ENCODE results near the gene SERINC4.
"Not testable (repeated sequence)": the region's sequence is repeated elsewhere in the genome, so short reads cannot be mapped to it uniquely, and the experiment has no call there.

Gene SERINC4

DNA sequence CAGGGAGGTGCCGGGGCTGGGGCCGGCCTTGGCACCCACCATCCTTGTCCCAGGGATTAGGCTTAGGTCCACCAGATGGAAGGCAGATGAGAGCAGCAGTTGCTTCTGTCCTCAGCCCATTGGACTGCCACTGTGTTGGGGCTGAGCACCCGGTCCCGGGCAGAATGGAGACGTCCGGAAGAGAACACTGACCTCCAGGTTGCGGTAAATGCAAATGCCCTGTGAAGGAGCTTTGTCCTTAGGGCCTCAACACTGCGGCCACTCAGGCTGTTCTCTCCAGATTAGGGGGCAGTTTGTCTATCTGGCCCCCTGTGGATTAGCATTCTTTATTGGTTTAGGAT, at the start of gene SERINC4:
Gene SERINC4 (minus strand): TSS at position 276 of the 341 bp plus-strand sequence. CDS start 234 bp downstream, at position 42.
- DNase-seq (ENCODE audit: low spot score): no peak

DNA sequence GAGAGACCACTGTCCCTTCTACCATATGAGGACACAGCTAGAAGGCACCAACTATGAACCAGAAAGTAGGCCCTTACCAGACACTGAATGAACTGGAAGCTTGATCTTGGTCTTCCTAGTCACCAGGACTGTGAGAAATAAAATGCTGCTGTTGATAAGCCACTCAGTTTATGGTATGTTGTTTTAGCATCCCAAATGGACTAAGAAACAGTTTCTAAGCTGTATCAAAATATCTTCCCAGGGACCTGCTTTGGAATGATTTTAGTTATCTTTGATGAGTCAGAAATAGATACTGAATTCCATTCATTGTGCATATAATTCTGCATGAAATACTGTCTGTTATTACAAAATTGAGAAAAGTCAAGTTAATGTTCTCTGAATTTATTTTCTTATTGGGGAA, 45.4 kb upstream of the SERINC4 start:
- no peak for DNase-seq (ENCODE audit: low spot score)

DNA sequence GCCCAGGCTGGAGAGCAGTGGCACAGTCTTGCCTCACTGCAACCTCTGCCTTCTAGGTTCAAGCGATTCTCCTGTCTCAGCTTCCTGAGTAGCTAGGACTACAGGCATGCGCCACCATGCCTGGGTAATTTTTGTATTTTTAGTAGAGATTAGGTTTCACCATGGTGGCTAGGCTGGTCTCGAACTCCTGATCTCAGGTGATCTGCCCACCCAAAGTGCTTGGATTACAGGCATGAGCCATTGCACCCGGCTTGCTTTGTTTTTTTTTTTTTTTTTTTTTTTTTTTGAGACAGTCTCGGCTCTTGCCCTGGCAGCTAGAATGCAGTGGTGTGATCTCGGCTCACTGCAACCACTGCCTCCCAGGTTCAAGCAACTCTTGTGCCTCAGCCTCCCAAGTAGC, 32.5 kb upstream of the SERINC4 start:
- not testable (repeated sequence) for DNase-seq (ENCODE audit: low spot score)

DNA sequence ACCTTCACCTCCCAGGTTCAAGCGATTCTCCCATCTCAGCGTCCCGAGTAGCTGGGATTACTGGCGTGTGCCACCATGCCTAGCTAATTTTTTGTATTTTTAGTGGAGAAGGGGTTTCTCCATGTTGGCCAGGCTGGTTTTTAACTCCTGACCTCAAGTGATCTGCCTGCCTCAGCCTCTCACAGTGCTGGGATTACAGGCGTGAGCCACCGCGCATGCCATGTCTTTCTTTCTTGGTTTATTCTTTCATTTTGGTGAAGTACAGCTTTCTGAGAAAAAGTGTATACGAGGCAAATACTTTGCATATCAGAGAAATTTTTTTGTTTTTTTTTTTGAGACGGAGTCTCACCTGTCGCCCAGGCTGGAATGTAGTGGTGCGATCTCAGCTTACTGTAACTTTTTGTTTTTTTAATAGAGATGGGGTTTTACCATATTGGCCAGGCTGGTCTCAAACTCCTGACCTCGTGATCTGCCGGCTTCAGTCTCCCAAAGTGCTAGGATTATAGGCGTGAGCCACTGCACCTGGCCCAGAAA, 31.6 kb upstream of the SERINC4 start:
- not testable (repeated sequence) for DNase-seq (ENCODE audit: low spot score)

DNA sequence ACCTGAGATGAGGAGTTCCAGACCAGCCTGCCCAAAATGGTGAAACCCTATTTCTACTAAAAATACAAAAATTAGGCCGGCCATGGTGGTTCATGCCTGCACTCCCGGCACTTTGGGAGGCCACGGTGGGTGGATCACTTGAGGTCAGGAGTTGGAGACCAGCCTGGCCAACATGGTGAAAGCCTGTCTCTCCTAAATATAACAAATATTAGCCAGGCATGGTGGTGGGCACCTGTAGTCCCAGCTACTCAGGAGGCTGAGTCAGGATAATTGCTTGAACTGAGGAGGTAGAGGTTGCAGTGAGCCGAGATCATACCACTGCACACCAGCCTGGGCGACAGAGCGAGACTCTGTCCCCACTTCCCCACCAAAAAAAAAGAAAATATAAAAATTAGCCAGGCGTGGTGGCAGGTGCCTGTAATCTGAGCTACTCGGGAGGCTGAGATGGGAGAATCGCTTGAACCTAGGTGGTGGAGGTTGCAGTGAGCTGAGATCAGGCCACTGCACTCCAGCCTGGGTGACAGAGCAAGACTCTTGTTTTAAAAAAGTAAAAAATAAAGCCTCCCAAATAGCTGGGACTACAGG, 30.8 kb upstream of the SERINC4 start:
- DNase-seq (ENCODE audit: low spot score): not testable (repeated sequence)

DNA sequence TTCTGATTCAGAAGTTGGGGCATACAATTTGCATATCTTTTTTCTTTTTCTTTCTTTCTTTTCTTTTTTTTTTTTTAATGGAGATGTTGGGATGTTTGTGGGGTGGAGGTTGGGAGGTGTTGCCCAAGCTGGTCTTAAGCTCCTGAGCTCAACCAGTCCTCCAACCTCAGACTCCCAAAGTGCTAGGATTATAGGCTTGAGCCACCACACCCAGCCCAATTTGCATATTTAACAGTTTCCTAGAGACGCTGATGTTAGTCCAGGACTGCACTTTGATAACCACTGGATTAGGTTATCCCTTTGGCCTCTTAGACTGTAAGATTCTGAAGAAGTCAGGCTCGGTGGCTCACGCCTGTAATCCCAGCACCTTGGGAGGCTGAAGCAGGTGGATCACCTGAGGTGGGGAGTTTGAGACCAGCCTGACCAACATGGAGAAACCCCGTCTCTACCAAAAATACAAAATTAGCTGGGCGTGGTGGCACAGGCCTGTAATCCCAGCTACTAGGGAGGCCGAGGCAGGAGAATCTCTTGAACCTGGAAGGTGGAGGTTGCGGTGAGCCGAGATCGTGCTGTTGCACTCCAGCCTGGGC, 30.0 kb upstream of the SERINC4 start:
- DNase-seq (ENCODE audit: low spot score): not testable (repeated sequence)

DNA sequence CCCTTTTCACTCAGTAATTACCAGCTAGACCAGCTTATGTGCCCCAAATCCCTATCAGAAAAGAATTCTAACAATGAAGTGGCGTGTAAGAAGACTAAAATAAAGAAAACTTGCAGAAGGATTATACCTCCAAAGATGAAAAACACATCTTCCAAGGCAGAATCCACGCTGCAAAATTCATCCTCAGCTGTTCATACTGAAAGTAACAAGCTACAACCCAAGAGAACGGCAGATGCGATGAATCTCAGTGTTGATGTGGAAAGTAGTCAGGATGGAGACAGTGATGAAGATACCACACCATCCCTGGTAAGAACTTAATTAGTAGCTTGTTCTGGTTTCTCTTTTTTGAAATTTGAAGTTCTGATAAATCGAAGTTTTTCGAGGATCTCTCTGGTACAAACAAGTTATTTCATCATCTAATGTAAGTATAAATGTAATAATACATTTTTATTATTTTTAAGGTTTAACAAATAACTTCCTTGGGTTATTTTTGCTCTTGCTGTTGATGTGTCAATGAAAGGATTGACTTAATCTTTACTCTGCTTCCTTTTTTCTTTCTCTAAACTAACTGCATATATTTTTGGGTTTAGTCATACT, 28.1 kb upstream of the SERINC4 start:
- peak; percentile 6 for DNase-seq (ENCODE audit: low spot score)

DNA sequence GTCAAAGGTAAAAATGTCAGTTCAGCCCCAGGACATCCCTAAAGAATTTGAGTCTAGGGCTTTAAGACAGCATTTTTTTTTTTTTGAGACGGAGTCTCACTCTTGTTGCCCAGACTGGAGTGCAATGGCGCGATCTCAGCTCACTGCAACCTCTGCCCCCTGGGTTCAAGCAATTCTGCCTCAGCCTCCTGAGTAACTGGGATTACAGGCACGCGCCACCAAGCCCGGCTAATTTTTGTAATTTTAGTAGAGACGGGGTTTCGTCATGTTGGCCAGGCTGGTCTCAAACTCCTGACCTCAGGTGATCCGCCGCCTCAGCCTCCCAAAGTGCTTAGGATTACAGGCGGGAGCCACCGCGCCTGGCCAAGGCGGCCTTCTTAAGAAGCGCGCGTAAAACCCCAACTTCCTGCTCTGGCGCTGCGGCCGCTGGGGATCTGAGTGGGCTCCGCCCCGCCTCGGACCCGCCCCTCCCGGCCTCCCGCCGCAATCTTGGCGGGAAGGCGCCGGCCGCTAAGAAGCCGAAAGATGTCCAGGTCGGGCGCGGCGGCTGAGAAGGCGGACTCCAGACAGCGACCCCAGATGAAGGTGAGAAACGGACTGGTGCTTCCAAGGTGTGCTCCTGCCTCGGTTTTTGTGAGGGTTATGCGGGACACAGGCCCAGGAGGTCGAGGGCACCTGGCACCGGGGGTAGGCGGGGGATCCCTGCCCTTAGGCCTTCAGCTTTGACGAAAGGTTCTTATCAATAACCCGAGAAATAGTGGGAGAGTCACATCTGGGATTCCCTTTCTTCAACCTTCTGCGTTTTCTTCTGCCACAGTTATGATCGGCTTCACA, 26.7 kb upstream of the SERINC4 start, which contains the start of gene WDR76:
Gene WDR76 (plus strand): TSS at position 495 of the 834 bp plus-strand sequence. CDS start 31 bp downstream, at position 526.
- DNase-seq (ENCODE audit: low spot score): peak; percentile 62

DNA sequence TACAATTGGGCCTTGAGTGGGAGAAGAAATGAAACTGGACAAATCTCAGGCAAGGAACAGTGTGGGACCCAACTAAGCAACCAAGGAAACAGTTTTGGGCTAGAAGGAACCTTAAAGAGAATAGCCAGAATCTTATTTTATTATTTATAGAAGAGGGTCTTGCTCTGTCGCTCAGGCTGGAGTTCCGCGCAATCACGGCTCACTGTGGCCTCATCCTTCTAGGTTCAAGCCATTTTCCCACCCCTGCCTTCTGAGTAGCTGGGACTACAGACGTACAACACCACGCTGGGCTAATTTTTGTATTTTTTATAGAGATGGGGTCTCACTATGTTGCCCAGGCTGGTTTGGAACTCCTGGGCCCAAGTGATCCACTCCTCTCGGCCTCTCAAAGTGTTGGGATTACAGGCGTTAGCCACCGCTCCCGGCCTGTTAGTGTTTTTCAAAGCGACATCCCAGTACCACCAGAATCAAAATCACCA, 26.0 kb upstream of the SERINC4 start:
- no peak for DNase-seq (ENCODE audit: low spot score)

DNA sequence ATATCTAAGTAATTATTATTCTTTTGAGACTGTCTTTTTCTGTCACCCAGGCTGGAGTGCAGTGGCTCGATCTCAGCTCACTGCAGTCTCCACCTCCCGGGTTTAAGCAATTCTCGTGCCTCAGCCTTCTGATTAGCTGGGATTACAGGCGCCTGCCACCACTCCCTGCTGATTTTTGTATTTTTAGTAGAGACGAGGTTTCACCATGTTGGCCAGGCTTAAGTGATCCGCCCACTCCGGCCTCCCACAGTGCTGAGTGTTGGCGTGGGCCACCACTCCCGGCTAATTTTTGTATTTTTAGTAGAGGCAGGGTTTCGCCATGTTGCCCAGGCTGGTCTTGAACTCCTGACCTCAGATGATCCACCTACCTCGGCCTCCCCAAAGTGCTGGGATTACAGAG, 25.3 kb upstream of the SERINC4 start:
- DNase-seq (ENCODE audit: low spot score): not testable (repeated sequence)

DNA sequence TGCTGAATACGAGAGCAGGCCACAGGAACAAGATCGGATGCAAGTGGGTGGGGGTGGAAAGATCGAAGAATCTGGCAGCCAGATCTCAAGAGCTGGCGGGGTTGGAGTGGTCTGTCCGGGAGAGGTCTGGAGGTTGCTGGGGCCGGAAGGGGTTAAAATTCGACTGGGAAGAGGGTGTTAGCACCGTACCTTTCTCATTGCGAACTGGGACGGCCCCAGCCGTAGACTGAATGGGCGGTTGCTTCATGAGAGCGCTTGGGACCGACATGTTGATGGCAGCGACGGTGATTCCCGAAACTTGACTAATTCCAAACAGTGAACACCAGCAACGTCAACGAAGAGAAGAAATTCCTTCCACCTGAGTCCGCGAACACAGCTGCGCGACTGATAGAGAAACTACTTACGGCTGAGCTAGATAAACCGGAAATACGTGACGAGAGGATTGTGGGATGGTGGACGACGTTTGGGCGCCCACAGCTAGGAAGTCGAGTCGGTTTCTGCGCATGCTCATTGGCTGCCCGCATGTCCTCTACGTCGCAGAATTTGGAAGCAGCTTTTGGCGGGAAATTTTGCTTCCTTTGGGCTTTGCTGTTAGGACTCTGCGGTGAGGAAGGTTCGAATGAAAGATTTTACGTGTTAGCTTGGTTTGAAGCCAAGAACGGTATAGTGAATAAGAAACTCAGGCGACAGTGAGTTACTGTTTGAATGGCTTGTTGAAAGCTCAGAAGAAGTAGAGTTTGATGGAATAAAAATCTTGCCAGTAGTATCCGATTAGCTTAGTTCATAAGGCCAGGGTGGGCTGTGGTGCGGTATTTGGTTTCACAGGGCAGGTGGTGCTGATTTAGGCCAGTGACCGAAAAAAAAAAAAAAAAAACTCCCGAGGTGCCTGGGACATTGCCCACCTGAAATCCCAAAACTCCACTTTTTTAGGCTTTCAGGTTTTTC, 24.6 kb upstream of the SERINC4 start, which contains the start of gene MFAP1:
Gene MFAP1 (minus strand): TSS at position 389 of the 945 bp plus-strand sequence. CDS start 121 bp downstream, at position 268.
- peak; percentile 93 for DNase-seq (ENCODE audit: low spot score)

DNA sequence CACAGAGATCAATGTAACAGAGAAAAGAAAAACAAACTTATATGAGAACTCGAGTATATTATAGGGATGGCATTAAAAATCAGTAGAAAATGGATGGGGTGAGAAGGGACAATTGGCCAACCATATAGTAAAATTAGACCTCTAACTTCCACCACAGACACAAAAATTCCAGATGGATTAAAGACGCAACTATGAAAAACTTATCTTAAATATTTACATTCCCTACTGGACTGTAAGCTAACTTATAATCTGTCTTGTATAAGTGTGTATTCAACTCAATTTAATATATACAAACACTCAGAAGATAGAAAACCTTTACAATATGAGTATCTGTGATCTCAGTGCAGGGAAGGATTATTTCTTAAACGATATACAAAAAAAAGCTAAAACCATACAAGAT, 21.5 kb upstream of the SERINC4 start:
- no peak for DNase-seq (ENCODE audit: low spot score)

DNA sequence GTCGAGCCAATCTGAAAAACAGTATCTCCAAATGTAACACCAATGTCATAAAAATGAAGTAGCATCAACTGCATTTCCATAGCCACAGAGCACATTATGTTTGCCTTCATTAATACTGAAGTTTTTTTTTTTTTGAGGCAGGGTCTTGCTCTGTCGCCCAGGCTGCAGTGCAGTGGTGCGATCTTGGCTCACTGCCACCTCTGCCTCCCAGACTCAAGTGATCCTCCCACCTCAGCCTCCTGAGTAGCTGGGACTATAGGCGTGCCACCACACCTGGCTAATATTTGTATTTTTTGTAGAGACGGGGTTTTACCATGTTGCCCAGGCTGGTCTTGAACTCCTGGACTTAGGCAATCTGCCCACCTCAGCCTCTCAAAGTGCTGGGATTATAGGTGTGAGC, 15.0 kb upstream of the SERINC4 start:
- not testable (repeated sequence) for DNase-seq (ENCODE audit: low spot score)

DNA sequence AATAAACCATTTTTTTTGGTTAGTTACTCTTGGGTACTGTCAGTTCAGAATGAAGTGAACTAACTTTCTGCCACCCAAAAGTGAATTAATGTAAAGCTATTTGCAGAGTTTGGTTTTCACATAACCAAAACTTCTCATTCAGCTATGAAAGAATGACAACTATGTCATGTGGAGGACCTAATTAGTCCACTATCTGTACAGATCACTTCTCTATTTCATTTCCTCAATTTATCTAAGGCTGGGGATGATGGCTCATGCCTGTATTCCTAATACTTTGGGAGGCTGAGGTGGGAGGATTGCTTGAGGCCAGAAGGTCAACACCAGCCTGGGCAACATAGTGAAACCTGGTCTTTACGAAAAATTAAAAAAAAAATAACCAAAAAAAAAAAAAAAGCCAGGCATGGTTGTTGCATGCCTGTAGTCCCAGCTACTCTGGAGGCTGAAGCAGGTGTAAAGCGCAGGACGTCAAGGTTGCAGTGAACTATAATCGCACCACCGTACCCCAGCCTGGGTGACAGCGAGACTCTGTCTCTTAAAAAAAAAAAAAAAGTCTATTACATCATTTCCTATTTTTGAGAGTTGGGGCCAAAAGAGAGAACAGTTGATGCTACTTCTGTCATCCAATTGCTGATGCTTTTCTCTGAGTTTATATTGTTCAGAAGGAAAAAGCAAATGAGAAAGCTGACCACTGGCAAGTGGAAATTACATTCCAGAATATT, 9.1 kb upstream of the SERINC4 start:
- DNase-seq (ENCODE audit: low spot score): no peak

DNA sequence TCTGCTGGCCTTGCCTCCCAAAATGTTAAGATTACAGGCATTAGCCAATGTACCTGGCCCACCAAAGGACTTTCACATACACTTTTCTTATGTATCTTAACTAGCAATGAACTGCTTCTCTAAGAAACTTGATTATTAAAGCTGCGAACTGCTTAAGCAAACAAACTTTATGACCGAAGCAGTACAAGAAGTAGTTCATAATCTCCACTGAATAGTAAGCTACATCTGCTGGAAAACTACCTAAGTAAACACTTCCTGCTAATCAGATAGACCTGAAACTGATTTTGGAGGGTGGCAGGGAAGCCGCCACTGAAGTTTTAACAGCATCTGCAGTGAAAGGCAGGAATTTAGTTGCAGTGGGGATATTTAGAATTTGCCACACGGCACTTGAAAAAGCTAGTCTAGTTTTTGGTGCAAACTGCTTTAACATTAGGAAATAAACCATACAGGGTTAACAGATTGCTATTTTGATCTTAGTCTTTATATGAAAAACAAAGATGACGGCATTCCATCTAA, 8.5 kb upstream of the SERINC4 start:
- DNase-seq (ENCODE audit: low spot score): no peak

DNA sequence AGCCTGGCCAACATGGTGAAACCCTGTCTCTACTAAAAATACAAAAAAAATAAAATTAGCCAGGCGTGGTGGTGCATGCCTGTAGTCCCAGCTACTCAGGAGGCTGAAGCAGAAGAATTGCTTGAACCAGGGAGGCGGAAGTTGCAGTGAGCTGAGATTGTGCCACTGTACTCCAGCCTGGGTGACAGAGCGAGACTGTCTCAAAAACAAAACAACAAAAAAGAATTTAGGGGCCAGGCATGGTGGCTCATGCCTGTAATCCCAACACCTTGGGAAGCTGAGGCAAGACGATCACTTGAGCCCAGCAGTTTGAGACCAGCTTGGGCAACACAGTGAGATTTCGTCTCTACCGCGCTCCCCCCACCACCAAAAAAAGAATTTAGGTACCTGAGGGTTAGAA, 2.7 kb upstream of the SERINC4 start:
- not testable (repeated sequence) for DNase-seq (ENCODE audit: low spot score)

DNA sequence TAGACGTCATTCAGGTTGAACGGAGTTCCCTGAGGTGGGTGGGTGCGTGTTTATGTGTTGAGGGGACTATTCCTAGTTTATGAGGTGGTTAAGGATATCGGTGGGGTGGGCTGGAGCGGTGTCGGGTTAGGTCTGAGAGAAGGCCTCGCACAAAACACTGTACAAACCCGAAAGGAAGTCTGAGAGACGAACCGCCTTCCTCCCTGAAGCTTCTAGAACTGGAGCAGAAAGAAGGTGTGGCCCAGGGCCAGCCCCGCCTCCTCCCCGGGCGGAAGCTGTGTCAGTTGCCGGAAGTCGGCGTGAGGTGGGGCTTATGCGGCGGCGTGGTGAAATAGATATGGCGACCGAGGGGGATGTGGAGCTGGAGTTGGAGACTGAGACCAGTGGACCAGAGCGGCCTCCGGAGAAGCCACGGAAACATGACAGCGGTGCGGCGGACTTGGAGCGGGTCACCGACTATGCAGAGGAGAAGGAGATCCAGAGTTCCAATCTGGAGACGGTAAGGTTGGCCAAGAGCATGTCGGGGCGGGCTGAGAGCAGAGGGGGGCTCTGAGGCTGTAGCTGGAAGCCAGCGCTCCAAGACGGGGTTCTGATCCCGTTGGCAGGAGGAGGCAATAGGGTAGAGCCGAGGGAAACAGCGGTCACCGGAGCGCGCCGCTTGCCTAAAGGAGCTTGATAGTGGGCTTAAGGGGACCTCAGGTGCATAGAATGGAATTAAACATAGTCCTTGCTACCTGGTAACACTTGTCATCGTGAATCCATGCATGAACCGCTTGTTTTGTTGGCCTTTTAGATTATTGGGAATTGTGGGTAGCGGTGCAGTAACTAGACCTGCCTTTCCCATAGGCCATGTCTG, 494 bp upstream of the SERINC4 start, which contains the start of gene HYPK:
Gene HYPK (plus strand): TSS at position 314 of the 856 bp plus-strand sequence. CDS start 24 bp downstream, at position 338.
- DNase-seq (ENCODE audit: low spot score): peak; percentile 90

DNA sequence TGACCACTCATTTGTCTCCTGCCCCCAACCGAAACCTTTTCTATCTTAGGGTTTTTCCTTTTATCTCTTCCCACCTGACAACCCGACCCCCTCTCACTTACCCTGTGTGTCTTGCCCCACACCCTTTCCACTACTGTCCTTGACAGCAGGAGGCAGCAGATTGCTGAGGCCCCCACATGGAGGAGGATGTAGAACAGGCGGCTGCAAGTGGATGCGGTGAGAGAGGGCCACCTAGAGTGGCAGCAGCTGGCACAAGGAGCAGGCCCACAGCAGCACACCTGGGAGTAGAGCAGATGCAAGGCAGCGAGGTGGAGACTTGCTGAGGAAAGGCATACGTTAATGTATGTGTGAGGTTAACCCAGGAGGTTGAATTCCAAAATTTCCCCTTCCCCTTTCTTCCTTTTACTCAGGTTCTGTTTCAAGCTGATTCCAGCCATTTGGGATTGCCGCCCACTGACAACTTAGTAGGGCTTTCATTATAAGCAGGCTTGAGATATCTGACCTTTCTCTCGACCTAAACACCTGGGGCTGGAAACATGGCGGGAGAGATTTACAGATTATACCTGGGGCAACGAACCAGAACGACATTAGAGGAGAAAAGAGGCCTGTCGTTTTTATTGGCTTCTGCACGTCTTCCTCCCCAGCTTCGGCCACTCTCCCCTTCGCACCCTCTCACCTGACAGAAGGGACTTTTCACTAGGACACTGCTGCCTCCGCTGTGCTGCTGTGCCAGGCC, 643 bp downstream of the SERINC4 start:
- no peak for DNase-seq (ENCODE audit: low spot score)

All from CD4-positive, alpha-beta T cell treated with Interleukin-15 for 4 hours (primary cell).